Tibial nerve (tissue), 4 donors: ENCODE data around the gene OR1M1. TPM values are rescaled to one million over a fixed set of nuclear protein-coding genes. Genes with fewer than 3 reads are reported as not detected.
"Not testable (repeated sequence)": the region's sequence is repeated elsewhere in the genome, so short reads cannot be mapped to it uniquely, and the experiment has no call there.

Experiments used
- DNase-seq, 2 donors: peaks; one replicate each; pipeline ENCODE4 v3.0.0-alpha.2; 2019; ENCODE audit warnings: low spot score in 2 of 2
- H3K27ac ChIP-seq, 4 donors: fragments of 200-600 bp; sonication (generic) in 3 of 4; one replicate each; pipeline ENCODE4 v1.5.1; 2017 to 2019; ENCODE audit warnings: mild to moderate bottlenecking in 1 of 4
- H3K27me3 ChIP-seq, 2 donors: fragments of 200-600 bp; sonication (generic) in 1 of 2; one replicate each; pipeline versions ENCODE4 v1.5.1 to v1.6.0; 2017 to 2019
- H3K36me3 ChIP-seq, 3 donors: fragments of 200-600 bp; sonication (generic); one replicate each; pipeline ENCODE4 v1.5.1; 2018 to 2019
- H3K4me1 ChIP-seq, 4 donors: fragments of 200-600 bp; sonication (generic) in 3 of 4; one replicate each; pipeline ENCODE4 v1.5.1; 2017 to 2019
- H3K4me3 ChIP-seq, 4 donors: fragments of 200-600 bp; sonication (generic) in 3 of 4; one replicate each; pipeline ENCODE4 v1.5.1; 2017 to 2019; ENCODE audit warnings: mild to moderate bottlenecking in 1 of 4, moderate library complexity in 1 of 4
- H3K9me3 ChIP-seq, 4 donors: fragments of 200-600 bp; sonication (generic) in 3 of 4; one replicate each; pipeline ENCODE4 v1.5.1; 2017 to 2019
- EP300 ChIP-seq, 2 donors: sonication (generic); formaldehyde crosslinking; IDR thresholded peaks; one replicate each; pipeline ENCODE4 v1.6.1; 2017; ENCODE audit warnings: antibody characterized with exemption in 2 of 2, mild to moderate bottlenecking in 1 of 2
- POLR2A ChIP-seq, 2 donors: fragments of 450-650 bp; IDR thresholded peaks; one replicate each; pipeline ENCODE4 v1.6.1; 2017; ENCODE audit warnings: antibody characterized with exemption in 2 of 2, mild to moderate bottlenecking in 2 of 2, moderate library complexity in 2 of 2
- WGBS, 2 donors: methylation state at CpG; one replicate each; pipeline ENCODE4 v1.1.5; 2018; 5-methylcytosine and 5-hydroxymethylcytosine counted together
- total RNA-seq, 4 donors: library from RNA; depleted of rRNA; stranded (reverse); fragments of >200 nt; gene quantifications; one replicate each; pipeline ENCODE4 v1.1.0, GENCODE V29; 2016
- TF ChIP-seq, protein P1 (sequence below), 5 experiments: fragments of 200-600 bp in 3 of 5; fragments of 450-650 bp in 2 of 5; sonication (generic) in 3 of 5; IDR thresholded peaks; one replicate each; pipeline ENCODE4 v1.5.1; 2016 to 2019; ENCODE audit warnings: antibody characterized with exemption in 5 of 5, mild to moderate bottlenecking in 3 of 5, moderate library complexity in 2 of 5

Gene OR1M1
- total RNA-seq, 4 donors from 2014 or later: 0.22 TPM; not detected in 3

GRCh38 chr19:9061879-9062278 lies 25.0 kb upstream of the OR1M1 start:
- 89 to 92% methylated on average over 8 of the region's 8 CpGs for WGBS, 2 donors
- DNase-seq: no peak
- Histone ChIP-seq H3K36me3 (no peaks in the 10 kb centered on the region), H3K4me1 (no peaks in the 10 kb centered on the region), H3K9me3 (no peaks in the 10 kb centered on the region), H3K27ac (no peak overlapping the region), H3K27me3 (no peaks in the 10 kb centered on the region), H3K4me3 (no peak overlapping the region)
- no peak for TF ChIP-seq POLR2A (IDR thresholded peaks at IDR 0.05)
- no peak for TF ChIP-seq EP300 (IDR thresholded peaks at IDR 0.05)
- TF ChIP-seq, protein P1, sequence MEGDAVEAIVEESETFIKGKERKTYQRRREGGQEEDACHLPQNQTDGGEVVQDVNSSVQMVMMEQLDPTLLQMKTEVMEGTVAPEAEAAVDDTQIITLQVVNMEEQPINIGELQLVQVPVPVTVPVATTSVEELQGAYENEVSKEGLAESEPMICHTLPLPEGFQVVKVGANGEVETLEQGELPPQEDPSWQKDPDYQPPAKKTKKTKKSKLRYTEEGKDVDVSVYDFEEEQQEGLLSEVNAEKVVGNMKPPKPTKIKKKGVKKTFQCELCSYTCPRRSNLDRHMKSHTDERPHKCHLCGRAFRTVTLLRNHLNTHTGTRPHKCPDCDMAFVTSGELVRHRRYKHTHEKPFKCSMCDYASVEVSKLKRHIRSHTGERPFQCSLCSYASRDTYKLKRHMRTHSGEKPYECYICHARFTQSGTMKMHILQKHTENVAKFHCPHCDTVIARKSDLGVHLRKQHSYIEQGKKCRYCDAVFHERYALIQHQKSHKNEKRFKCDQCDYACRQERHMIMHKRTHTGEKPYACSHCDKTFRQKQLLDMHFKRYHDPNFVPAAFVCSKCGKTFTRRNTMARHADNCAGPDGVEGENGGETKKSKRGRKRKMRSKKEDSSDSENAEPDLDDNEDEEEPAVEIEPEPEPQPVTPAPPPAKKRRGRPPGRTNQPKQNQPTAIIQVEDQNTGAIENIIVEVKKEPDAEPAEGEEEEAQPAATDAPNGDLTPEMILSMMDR (IDR thresholded peaks at IDR 0.05): no peak

DNA sequence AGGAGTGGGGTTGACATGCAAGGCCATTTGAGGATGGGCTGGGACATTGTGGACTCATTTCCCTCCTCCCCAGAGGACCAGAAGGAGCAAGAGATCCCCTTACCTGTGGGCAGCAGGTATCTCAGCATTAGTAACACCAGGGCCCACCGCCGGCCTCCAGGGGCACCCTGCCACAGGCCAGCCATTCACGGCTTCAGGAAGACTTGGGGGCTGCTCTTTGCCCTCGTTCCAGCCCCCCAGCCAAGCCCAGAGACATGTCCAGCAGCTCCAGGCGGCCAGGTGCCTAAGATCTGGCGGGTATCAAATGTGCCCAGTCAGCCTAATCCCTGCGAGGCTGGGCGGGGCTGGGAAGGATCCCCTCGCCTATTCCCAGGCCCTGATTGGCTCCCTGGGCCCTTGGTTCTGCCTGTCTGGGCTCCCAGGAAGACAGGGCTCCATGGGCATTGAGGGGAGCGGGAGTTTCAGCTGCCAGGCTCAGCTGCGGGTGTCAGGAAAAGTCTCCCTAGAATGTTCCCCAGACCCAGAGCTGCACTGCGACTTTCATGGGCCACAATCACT lies 21.3 kb upstream of the OR1M1 start:
- TF ChIP-seq EP300 (IDR thresholded peaks at IDR 0.05) (no peak), POLR2A (IDR thresholded peaks at IDR 0.05) (no peak)
- TF ChIP-seq, protein P1 (IDR thresholded peaks at IDR 0.05): no peak
- Histone ChIP-seq H3K9me3 (no peaks in the 10 kb centered on the region), H3K27me3 (no peaks in the 10 kb centered on the region), H3K4me3 (no peak overlapping the region), H3K36me3 (no peaks in the 10 kb centered on the region), H3K4me1 (no peaks in the 10 kb centered on the region), H3K27ac (no peak overlapping the region)
- DNase-seq: no peak
- 67 to 71% methylated on average over 9 to 12 of the region's 12 CpGs for WGBS, 2 donors

GRCh38 chr19:9070066-9070465 lies 16.8 kb upstream of the OR1M1 start:
- peaks cover 0 to 2% (median 0%) of the 10 kb centered on the region in 4 donors for H3K4me1 ChIP-seq
- no peak overlapping the region for H3K27ac ChIP-seq
- no peak overlapping the region for H3K4me3 ChIP-seq
- no peak for DNase-seq
- H3K27me3 ChIP-seq: no peaks in the 10 kb centered on the region
- WGBS, 2 donors: 28 to 33% methylated on average over 5 of the region's 5 CpGs
- H3K9me3 ChIP-seq: no peaks in the 10 kb centered on the region
- no peaks in the 10 kb centered on the region for H3K36me3 ChIP-seq
- TF ChIP-seq, protein P1 (IDR thresholded peaks at IDR 0.05): no peak
- TF ChIP-seq POLR2A (IDR thresholded peaks at IDR 0.05): no peak
- no peak for TF ChIP-seq EP300 (IDR thresholded peaks at IDR 0.05)

- not testable (repeated sequence) for H3K4me1 ChIP-seq, DNase-seq, H3K9me3 ChIP-seq, H3K4me3 ChIP-seq, H3K27me3 ChIP-seq, H3K27ac ChIP-seq, H3K36me3 ChIP-seq
- WGBS, 2 donors: 88 to 93% methylated on average over 6 of the region's 6 CpGs
Measured at GRCh38 chr19:9071720-9072119, 15.1 kb upstream of the OR1M1 start.

DNA sequence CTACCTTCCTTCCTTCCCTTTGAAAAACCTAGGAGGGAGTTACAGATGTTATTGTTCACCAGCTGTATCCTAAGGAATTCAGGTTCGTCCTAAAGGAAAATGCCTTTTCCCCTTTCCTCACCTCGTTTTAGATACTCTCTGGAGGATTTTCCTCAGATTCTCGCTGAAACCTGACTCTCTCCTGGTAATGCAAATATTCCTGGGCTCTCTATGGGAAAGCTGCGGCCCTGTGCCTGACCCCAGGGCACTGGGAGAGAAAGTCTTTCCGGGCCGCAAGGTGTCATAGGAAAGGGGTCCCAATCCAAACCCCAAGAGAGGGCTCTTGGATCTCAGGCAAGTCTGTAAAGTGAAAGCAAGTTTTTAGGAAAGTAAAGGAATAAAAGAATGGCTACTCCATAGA lies 13.1 kb upstream of the OR1M1 start:
- no peak overlapping the region for H3K4me3 ChIP-seq
- no peaks in the 10 kb centered on the region for H3K27me3 ChIP-seq
- H3K9me3 ChIP-seq: no peaks in the 10 kb centered on the region
- DNase-seq: no peak
- no peak for TF ChIP-seq POLR2A (IDR thresholded peaks at IDR 0.05)
- no peak for TF ChIP-seq EP300 (IDR thresholded peaks at IDR 0.05)
- TF ChIP-seq, protein P1 (IDR thresholded peaks at IDR 0.05): no peak
- H3K36me3 ChIP-seq: no peaks in the 10 kb centered on the region
- WGBS, 2 donors: 42 to 56% methylated on average over 6 of the region's 6 CpGs
- no peak overlapping the region for H3K27ac ChIP-seq
- peaks cover 0 to 7% (median 0%) of the 10 kb centered on the region in 4 donors for H3K4me1 ChIP-seq
